ENCODE measurements around the gene TIMMDC1. TPM values are rescaled to one million over a fixed set of nuclear protein-coding genes. Genes with fewer than 3 reads are reported as not detected.

TIMMDC1 gene
- total and polyA plus RNA-seq, 2 of the 13 experiments (the other 11 are each of a cell fraction or from before 2014, with no cell fraction given) = 50.0 to 77.8 TPM

GRCh38 chr3:119498186-119499011, at the start of gene TIMMDC1 (continued):
- TF ChIP-seq NPAS2 (CRISPR knock-in tag; IDR thresholded peaks at IDR 0.05; ENCODE audit: borderline replicate concordance) = no peak
- TF ChIP-seq RBFOX2 (IDR thresholded peaks at IDR 0.05; ENCODE audit: low read depth, low read length) = peak; percentile 89
- no peak for TF ChIP-seq PLRG1 (conservative IDR thresholded peaks at IDR 0.05)
- TF ChIP-seq KDM4B (CRISPR knock-in tag; IDR thresholded peaks at IDR 0.05) = no peak
- peak; percentile 23; the same call in 1 of the 2 replicates for TF ChIP-seq ZNF709 (CRISPR knock-in tag; IDR thresholded peaks at IDR 0.05)
- peak; percentile 61; the same call in 1 of the 2 replicates for TF ChIP-seq HOMEZ (CRISPR knock-in tag; IDR thresholded peaks at IDR 0.05; ENCODE audit: low read depth)
- peak; percentile 81; the same call in 1 of the 2 replicates for TF ChIP-seq KMT2A (CRISPR knock-in tag; IDR thresholded peaks at IDR 0.05)
- no peak for TF ChIP-seq SKIL (CRISPR knock-in tag; IDR thresholded peaks at IDR 0.05; ENCODE audit: borderline replicate concordance)
- no peak for TF ChIP-seq PHB2 (IDR thresholded peaks at IDR 0.05; ENCODE audit: partially characterized antibody)
- TF ChIP-seq FOXO4 (CRISPR knock-in tag; conservative IDR thresholded peaks at IDR 0.05) = no peak
- TF ChIP-seq JARID2 (CRISPR knock-in tag; IDR thresholded peaks at IDR 0.05; ENCODE audit: insufficient replicate concordance) = no peak
- TF ChIP-seq ONECUT2 (CRISPR knock-in tag; IDR thresholded peaks at IDR 0.05) = no peak
- no peak for TF ChIP-seq SATB2 (CRISPR knock-in tag; IDR thresholded peaks at IDR 0.05)
- TF ChIP-seq EZH2 (conservative IDR thresholded peaks at IDR 0.05; ENCODE audit: low read depth, low read length) = no peak
- TF ChIP-seq ZNF597 (CRISPR knock-in tag; IDR thresholded peaks at IDR 0.05) = no peak
- peak; percentile 83 for TF ChIP-seq MYPOP (CRISPR knock-in tag; IDR thresholded peaks at IDR 0.05)
- TF ChIP-seq RORA (CRISPR knock-in tag; IDR thresholded peaks at IDR 0.05) = no peak
- no peak for TF ChIP-seq ATF7 (IDR thresholded peaks at IDR 0.05)
- 0 out of 2 replicates have a peak, but pooled peaks have one; percentile 57 for TF ChIP-seq ATF7 (CRISPR knock-in tag; IDR thresholded peaks at IDR 0.05)
- TF ChIP-seq RFXAP (CRISPR knock-in tag; IDR thresholded peaks at IDR 0.05; ENCODE audit: borderline replicate concordance) = no peak; the same call in 1 of the 2 replicates
- TF ChIP-seq ZNF496 (CRISPR knock-in tag; IDR thresholded peaks at IDR 0.05; ENCODE audit: insufficient replicate concordance) = no peak
- TF ChIP-seq ZNF552 (CRISPR knock-in tag; IDR thresholded peaks at IDR 0.05; ENCODE audit: borderline replicate concordance) = no peak
- no peak for TF ChIP-seq PAF1 (CRISPR knock-in tag; IDR thresholded peaks at IDR 0.05)

Measured in HepG2 (cell line).